C1 segment of cervical spinal cord (tissue), 14 donors: ENCODE measurements around the gene CDH3.
"Not testable (repeated sequence)": the region's sequence is repeated elsewhere in the genome, so short reads cannot be mapped to it uniquely, and the experiment has no call there.

ENCODE experiments used
- DNase-seq, 14 donors: peaks; one replicate each; lab custom pipeline; 2025; lab: John Stamatoyannopoulos, UW

The CDH3 gene

GRCh38 chr16:68704232-68704867 lies 59.2 kb downstream of the CDH3 start:
- DNase-seq, result peak in 12 of 14 donors; percentile 3 to 74 (median 61)

- no peak for DNase-seq
These were observed 62.4 kb downstream of the CDH3 start for GRCh38 chr16:68707340-68708152.

- no peak for DNase-seq
These were observed 65.1 kb downstream of the CDH3 start for GRCh38 chr16:68710211-68710610.

GRCh38 chr16:68711421-68712139 lies 66.5 kb downstream of the CDH3 start:
- peak in 2 of 14 donors; percentile 5 to 32 for DNase-seq

- no peak for DNase-seq
These were observed 68.3 kb downstream of the CDH3 start for GRCh38 chr16:68713361-68713760.

- no peak for DNase-seq
These were observed 70.4 kb downstream of the CDH3 start for GRCh38 chr16:68715471-68715870.

GRCh38 chr16:68716516-68716915 lies 71.4 kb downstream of the CDH3 start:
- not testable (repeated sequence) for DNase-seq

GRCh38 chr16:68717684-68718083 lies 72.6 kb downstream of the CDH3 start:
- DNase-seq, result no peak

- no peak for DNase-seq
These were observed 73.5 kb downstream of the CDH3 start for GRCh38 chr16:68718590-68718989.

GRCh38 chr16:68719993-68720489 lies 74.9 kb downstream of the CDH3 start:
- no peak for DNase-seq

GRCh38 chr16:68722119-68723024 lies 77.3 kb downstream of the CDH3 start:
- no peak for DNase-seq

GRCh38 chr16:68724797-68725196 lies 79.7 kb downstream of the CDH3 start:
- no peak for DNase-seq

GRCh38 chr16:68728523-68728922 lies 83.4 kb downstream of the CDH3 start:
- DNase-seq, result no peak

GRCh38 chr16:68731637-68732036 lies 86.5 kb downstream of the CDH3 start:
- no peak for DNase-seq

- no peak for DNase-seq
These were observed 87.1 kb downstream of the CDH3 start for GRCh38 chr16:68732042-68732680.

GRCh38 chr16:68732741-68733399 lies 87.8 kb downstream of the CDH3 start:
- no peak for DNase-seq

GRCh38 chr16:68733570-68733969 lies 88.5 kb downstream of the CDH3 start:
- DNase-seq, result no peak

GRCh38 chr16:68734782-68735181 lies 89.7 kb downstream of the CDH3 start:
- DNase-seq, result no peak

GRCh38 chr16:68736561-68736960 lies 91.5 kb downstream of the CDH3 start:
- no peak for DNase-seq
